H1 (cell line): ENCODE measurements around the gene ATG9B. TPM values are rescaled to one million over a fixed set of nuclear protein-coding genes. Genes with fewer than 3 reads are reported as not detected.

ENCODE experiments used
- CTCF ChIA-PET: fragments of 300-600 bp; sonication (Branson Sonifier 250); formaldehyde crosslinking; loops from one replicate; lab custom pipeline; 2021; ENCODE audit not compliant: partially characterized antibody; lab: Charles Lee
- POLR2A ChIA-PET: fragments of 300-600 bp; sonication (Branson Sonifier 250); formaldehyde crosslinking; loops from one replicate; lab custom pipeline; 2021; ENCODE audit warnings: inconsistent platforms; ENCODE audit not compliant: partially characterized antibody; lab: Charles Lee
- DNase-seq, 2 experiments: peaks; one replicate each; pipeline versions ENCODE4 v3.0.0 to v3.0.0-alpha.2; 2010 to 2022; ENCODE audit warnings: low spot score in 2 of 2, low read depth in 1 of 2, mixed read lengths in 1 of 2
- FAIRE-seq: peaks from 2 replicates; lab custom pipeline; 2011; peaks lifted over from hg19 to GRCh38; lab: Jason Lieb, UNC
- H2AFZ ChIP-seq: 2 replicates; pipeline ENCODE4 v1.8.1; 2012; ENCODE audit warnings: low read length, inconsistent platforms
- H2AK5ac ChIP-seq: 2 replicates; pipeline ENCODE4 v1.6.1; 2013; ENCODE audit warnings: low read depth, low read length
- H2BK120ac ChIP-seq: replicated peaks from 2 replicates; pipeline ENCODE3; 2013; ENCODE audit warnings: low read depth, low read length, inconsistent platforms
- H2BK12ac ChIP-seq: 2 replicates; pipeline ENCODE4 v1.6.1; 2013; ENCODE audit warnings: low read depth, low read length
- H2BK15ac ChIP-seq: 2 replicates; pipeline ENCODE4 v1.6.1; 2013; ENCODE audit warnings: low read length
- H2BK20ac ChIP-seq: 2 replicates; pipeline ENCODE4 v1.6.1; 2013; ENCODE audit warnings: low read length
- H2BK5ac ChIP-seq: 2 replicates; pipeline ENCODE4 v1.6.1; 2013; ENCODE audit warnings: low read depth, low read length
- H3K14ac ChIP-seq: 2 replicates; pipeline ENCODE4 v1.6.1; 2013; ENCODE audit warnings: inconsistent platforms; ENCODE audit not compliant: insufficient read length
- H3K18ac ChIP-seq: 2 replicates; pipeline ENCODE4 v1.6.1; 2013; ENCODE audit warnings: low read length; ENCODE audit errors: extremely low read depth
- H3K23ac ChIP-seq: 2 replicates; pipeline ENCODE4 v1.6.1; 2013; ENCODE audit warnings: inconsistent platforms; ENCODE audit not compliant: insufficient read length
- H3K23me2 ChIP-seq: 2 replicates; pipeline ENCODE4 v1.6.1; 2013; ENCODE audit warnings: low read depth, low read length
- H3K27ac ChIP-seq: 2 replicates; pipeline ENCODE4 v1.6.1; 2011; ENCODE audit warnings: low read depth, low read length, inconsistent platforms
- H3K27me3 ChIP-seq, 4 experiments: replicated peaks in 1 of 4; 1 replicate in 1 of 4; 2 replicates in 3 of 4; pipeline versions ENCODE4 v1.6.1 to v1.8.1; 2011 to 2013; ENCODE audit warnings: low read length in 3 of 4, mild to moderate bottlenecking in 3 of 4, inconsistent platforms in 2 of 4, mixed read lengths in 2 of 4, moderate library complexity in 1 of 4; ENCODE audit not compliant: control insufficient read depth in 3 of 4, insufficient read depth in 3 of 4; ENCODE audit errors: extremely low read depth in 1 of 4
- H3K36me3 ChIP-seq, 4 experiments: 2 replicates each; pipeline versions ENCODE4 v1.6.1 to v1.8.1; 2011 to 2013; ENCODE audit warnings: mild to moderate bottlenecking in 4 of 4, low read length in 3 of 4, moderate library complexity in 2 of 4, control low read depth in 1 of 4, inconsistent platforms in 1 of 4; ENCODE audit not compliant: insufficient read depth in 4 of 4, control insufficient read depth in 2 of 4
- H3K4ac ChIP-seq: replicated peaks from 2 replicates; pipeline ENCODE3; 2013; ENCODE audit warnings: low read length, low read depth, mixed read lengths, inconsistent platforms; ENCODE audit not compliant: insufficient read length
- H3K4me1 ChIP-seq, 4 experiments: replicated peaks in 1 of 4; 1 replicate in 1 of 4; 2 replicates in 3 of 4; pipeline versions ENCODE4 v1.6.1 to v1.8.1; 2011 to 2013; ENCODE audit warnings: low read length in 3 of 4, inconsistent platforms in 2 of 4, mixed read lengths in 1 of 4; ENCODE audit not compliant: insufficient read depth in 4 of 4, control insufficient read depth in 3 of 4
- H3K4me2 ChIP-seq, 2 experiments: 2 replicates each; pipeline versions ENCODE4 v1.6.1 to v1.8.1; 2011 to 2013; ENCODE audit warnings: low read depth in 2 of 2, low read length in 2 of 2, control low read depth in 1 of 2, inconsistent platforms in 1 of 2, mild to moderate bottlenecking in 1 of 2; ENCODE audit not compliant: insufficient read depth in 1 of 2
- H3K4me3 ChIP-seq, 4 experiments: fragments of 200-600, 300-600 bp in 1 of 4; sonication (generic), shearing (Covaris generic), sonication (Bioruptor Twin) in 1 of 4; 2 replicates each; pipeline versions ENCODE4 v1.5.1 to v1.8.1; 2011 to 2016; ENCODE audit warnings: low read length in 4 of 4, low read depth in 3 of 4, control low read depth in 2 of 4, inconsistent platforms in 2 of 4, mild to moderate bottlenecking in 2 of 4, mixed read lengths in 1 of 4, moderate library complexity in 1 of 4; ENCODE audit not compliant: insufficient read depth in 2 of 4; ENCODE audit errors: extremely low read depth in 1 of 4
- H3K56ac ChIP-seq: replicated peaks from 2 replicates; pipeline ENCODE3; 2013; ENCODE audit warnings: low read depth, mild to moderate bottlenecking, mixed read lengths, low read length, inconsistent platforms; ENCODE audit not compliant: insufficient read length
- H3K79me1 ChIP-seq: 2 replicates; pipeline ENCODE4 v1.6.1; 2013; ENCODE audit warnings: low read depth, low read length, control low read depth
- H3K79me2 ChIP-seq, 2 experiments: 2 replicates each; pipeline versions ENCODE4 v1.6.1 to v1.8.1; 2012 to 2013; ENCODE audit warnings: low read length in 2 of 2, mild to moderate bottlenecking in 2 of 2, inconsistent platforms in 1 of 2; ENCODE audit not compliant: insufficient read depth in 2 of 2, control insufficient read depth in 1 of 2
- H3K9ac ChIP-seq, 4 experiments: replicated peaks in 1 of 4; 1 replicate in 1 of 4; 2 replicates in 3 of 4; pipeline versions ENCODE4 v1.6.1 to v1.8.1; 2011 to 2013; ENCODE audit warnings: low read depth in 3 of 4, low read length in 3 of 4, control low read depth in 2 of 4, mild to moderate bottlenecking in 2 of 4, moderate library complexity in 2 of 4, inconsistent platforms in 1 of 4; ENCODE audit errors: extremely low read depth in 1 of 4
- H3K9me3 ChIP-seq, 2 experiments: 2 replicates each; pipeline versions ENCODE4 v1.6.1 to v1.8.1; 2012 to 2013; ENCODE audit warnings: mild to moderate bottlenecking in 2 of 2, moderate library complexity in 2 of 2, control low read depth in 1 of 2, inconsistent platforms in 1 of 2, low read depth in 1 of 2, low read length in 1 of 2, mixed read lengths in 1 of 2; ENCODE audit not compliant: insufficient read depth in 2 of 2
- H4K20me1 ChIP-seq, 2 experiments: replicated peaks in 1 of 2; 2 replicates each; pipeline versions ENCODE3 to v1.8.1; 2011 to 2013; ENCODE audit warnings: inconsistent platforms in 2 of 2, low read length in 2 of 2, mild to moderate bottlenecking in 1 of 2; ENCODE audit not compliant: insufficient read depth in 2 of 2, control insufficient read depth in 1 of 2
- H4K5ac ChIP-seq: 2 replicates; pipeline ENCODE4 v1.6.1; 2013; ENCODE audit warnings: low read length, low read depth, mixed read lengths, inconsistent platforms; ENCODE audit not compliant: insufficient read length
- H4K8ac ChIP-seq: 2 replicates; pipeline ENCODE4 v1.8.0; 2013; ENCODE audit warnings: mild to moderate bottlenecking, moderate library complexity, low read length, inconsistent platforms; ENCODE audit not compliant: insufficient read depth; ENCODE audit errors: extremely low read depth
- H4K91ac ChIP-seq: replicated peaks from 2 replicates; pipeline ENCODE3; 2013; ENCODE audit warnings: low read length, mixed read lengths, inconsistent platforms; ENCODE audit not compliant: insufficient read length
- ATF2 ChIP-seq: IDR thresholded peaks from 2 replicates; pipeline ENCODE4 v1.6.1; 2012; ENCODE audit warnings: low read length, inconsistent platforms
- BACH1 ChIP-seq: IDR thresholded peaks from 2 replicates; pipeline ENCODE4 v1.6.1; 2012; ENCODE audit warnings: low read length, improper control_type of control experiment
- CHD1 ChIP-seq: IDR thresholded peaks from 2 replicates; pipeline ENCODE4 v1.6.1; 2012; ENCODE audit warnings: low read depth, low read length, improper control_type of control experiment
- CREB1 ChIP-seq: IDR thresholded peaks from 2 replicates; pipeline ENCODE4 v1.6.1; 2012; ENCODE audit warnings: inconsistent platforms
- EGR1 ChIP-seq: IDR thresholded peaks from 2 replicates; pipeline ENCODE4 v1.6.1; 2011; ENCODE audit warnings: low read depth, low read length, borderline replicate concordance
- FOSL1 ChIP-seq: IDR thresholded peaks from 2 replicates; pipeline ENCODE4 v1.6.1; 2011; ENCODE audit warnings: mild to moderate bottlenecking, low read depth, low read length, moderate library complexity; ENCODE audit not compliant: insufficient read depth
- GTF2F1 ChIP-seq: IDR thresholded peaks from 2 replicates; pipeline ENCODE4 v1.6.1; 2012; ENCODE audit warnings: low read depth, low read length, improper control_type of control experiment, borderline replicate concordance
- HDAC6 ChIP-seq: IDR thresholded peaks from one replicate; pipeline ENCODE4 v1.7.1; 2012; ENCODE audit warnings: low read depth, mild to moderate bottlenecking, inconsistent platforms, low read length, moderate library complexity
- JUND ChIP-seq: IDR thresholded peaks from 2 replicates; pipeline ENCODE4 v1.6.1; 2011; ENCODE audit warnings: mild to moderate bottlenecking, improper control_type of control experiment, low read length
- MAX ChIP-seq: IDR thresholded peaks from 2 replicates; pipeline ENCODE4 v1.6.1; 2012; ENCODE audit warnings: inconsistent platforms
- POLR2A ChIP-seq, 2 experiments: IDR thresholded peaks; 1 replicate in 1 of 2; 2 replicates in 1 of 2; pipeline ENCODE4 v1.6.1; 2011; ENCODE audit warnings: low read depth in 2 of 2, low read length in 2 of 2, mild to moderate bottlenecking in 2 of 2; ENCODE audit errors: control extremely low read depth in 1 of 2
- POU5F1 ChIP-seq: IDR thresholded peaks from 2 replicates; pipeline ENCODE4 v1.6.1; 2011; ENCODE audit warnings: low read depth, mild to moderate bottlenecking, low read length, moderate library complexity
- SUZ12 ChIP-seq: fragments of 200-600 bp; sonication (generic); IDR thresholded peaks from 2 replicates; pipeline ENCODE4 v1.6.1; 2012; ENCODE audit warnings: mild to moderate bottlenecking, inconsistent platforms, low read length, moderate library complexity, mixed read lengths
- TAF1 ChIP-seq: IDR thresholded peaks from 2 replicates; pipeline ENCODE4 v1.6.1; 2011; ENCODE audit warnings: mild to moderate bottlenecking, low read depth, low read length
- WGBS, 2 experiments: shearing (Covaris generic) in 1 of 2; methylation state at CpG; one replicate each; pipeline versions ENCODE4 v1.1.6 to v1.1.7; 2013 to 2015; ENCODE audit warnings: low lambda C conversion rate in 2 of 2, mixed read lengths in 2 of 2, inconsistent platforms in 1 of 2, low coverage in 1 of 2, missing lambda C conversion rate in 1 of 2; ENCODE audit not compliant: insufficient replicate concordance in 2 of 2, insufficient coverage in 1 of 2, insufficient read length in 1 of 2; ENCODE audit errors: extremely low coverage in 1 of 2, missing lambda C conversion rate in 1 of 2; 5-methylcytosine and 5-hydroxymethylcytosine counted together
- polyA plus RNA-seq, 7 experiments: library from polyadenylated mRNA; depleted of rRNA in 3 of 7; stranded (reverse) in 5 of 7; unstranded in 2 of 7; fragments of >200 nt in 5 of 7; fragments of 200-250 nt in 2 of 7; gene quantifications; 1 replicate in 5 of 7; 2 replicates in 1 of 7; 4 replicates in 1 of 7; pipeline versions ENCODE4 v1.2.1 to v1.2.3, GENCODE V29; 2011 to 2013; ENCODE audit warnings: missing spikeins in 2 of 7, mixed read lengths in 2 of 7
- total RNA-seq: library from RNA; stranded (reverse); fragmentation: NEBNext Ultra II Directional; extraction: Animal tissue kit (Norgen Biotek cat#: 25700); gene quantifications from 2 replicates; pipeline ENCODE4 v1.2.1, GENCODE V29; 2021

ATG9B gene
- total and polyA plus RNA-seq, 2 of the 8 experiments (the other 6 are each of a cell fraction or from before 2014, with no cell fraction given), result 1.4 to 2.3 TPM

- H3K23ac ChIP-seq, result no peak overlapping the region
- POLR2A ChIA-PET, result interaction anchor here (2.5 kb wide), 1 partner anchor 13 kb away, joined by 7 read pairs; the partner anchor contains the start of gene ABCB8
- TF ChIP-seq POU5F1, result no peak
- TF ChIP-seq JUND, result no peak
- no peak for TF ChIP-seq POLR2A (IDR thresholded peaks at IDR 0.05; ENCODE audit: control extremely low read depth in 1 of 2, low read depth in 2 of 2, low read length in 2 of 2)
- TF ChIP-seq BACH1, result no peak
- no peak for TF ChIP-seq EGR1
- no peak for TF ChIP-seq TAF1
- no peak for TF ChIP-seq FOSL1
- TF ChIP-seq SUZ12, result no peak
- TF ChIP-seq HDAC6, result no peak
- TF ChIP-seq MAX, result no peak
- TF ChIP-seq GTF2F1, result no peak
- no peak for TF ChIP-seq CREB1
- TF ChIP-seq CHD1, result no peak
- TF ChIP-seq ATF2, result no peak
Observed at GRCh38 chr7:151014950-151015349, 9.3 kb downstream of the ATG9B start.

More at GRCh38 chr7:151014950-151015349, 9.3 kb downstream of the ATG9B start:
- Histone ChIP-seq H3K56ac (no peak overlapping the region), H2BK15ac (no peak overlapping the region), H3K36me3 (no peaks in the 10 kb centered on the region), H3K4me3 (no peak overlapping the region), H2AK5ac (no peak overlapping the region), H3K27me3 (peaks cover 8 to 36% (median 30%) of the 10 kb centered on the region in 4 experiments), H2BK120ac (no peak overlapping the region), H3K4ac (no peak overlapping the region), H2AFZ (no peak overlapping the region), H3K14ac (no peak overlapping the region), H2BK20ac (no peak overlapping the region), H3K79me2 (no peaks in the 10 kb centered on the region), H3K23me2 (peaks cover 7% of the 10 kb centered on the region; the same call in 1 of the 2 replicates), H3K4me2 (no peak overlapping the region; a peak in 1 of 4 replicates), H4K5ac (no peak overlapping the region), H3K9me3 (no peaks in the 10 kb centered on the region), H3K9ac (no peak overlapping the region), H3K4me1 (peaks cover 0 to 37% (median 26%) of the 10 kb centered on the region in 4 experiments; a peak in 6 of 7 replicates), H2BK12ac (no peak overlapping the region), H3K79me1 (no peaks in the 10 kb centered on the region; the same call in 1 of the 2 replicates), H3K27ac (no peak overlapping the region), H2BK5ac (no peak overlapping the region), H4K8ac (no peak overlapping the region), H4K91ac (no peak overlapping the region), H4K20me1 (no peaks in the 10 kb centered on the region), H3K18ac (no peak overlapping the region)
- WGBS, 2 experiments, result 86% methylated on average over 8 of the region's 8 CpGs; no CpG with 5 or more reads in 1 of the 2 experiments
- CTCF ChIA-PET, result interaction anchor here (0.6 to 11.5 kb wide), 8 partner anchors 11 to 952 kb away, joined by 3 to 142 read pairs (median 3); partner anchors contain the start of gene NOS3
- FAIRE-seq (no peak), DNase-seq (no peak)
